ENCODE results near the gene GPR132. TPM values are rescaled to one million over a fixed set of nuclear protein-coding genes. Genes with fewer than 3 reads are reported as not detected.

GPR132 gene
- total and polyA plus RNA-seq, 10 of the 15 experiments (the other 5 are each of a cell fraction or from before 2014, with no cell fraction given) = 1.9 to 49.3 (median 20.4) TPM

GRCh38 chr14:105067140-105067968 is 2.1 kb upstream of the GPR132 start (continued):
- TF ChIP-seq TAF1 (IDR thresholded peaks at IDR 0.05; ENCODE audit: borderline replicate concordance, low read depth, low read length) (0 out of 2 replicates have a peak, but pooled peaks have one; percentile 15), CREB1 (IDR thresholded peaks at IDR 0.05; ENCODE audit: low read depth) (no peak), EGR1 (IDR thresholded peaks at IDR 0.05; ENCODE audit: borderline replicate concordance in 1 of 2, low read depth in 2 of 2, low read length in 2 of 2) (no peak), BCL3 (IDR thresholded peaks at IDR 0.05; ENCODE audit: borderline replicate concordance, insufficient read depth, low read depth, low read length, poor library complexity, severe bottlenecking) (no peak), BMI1 (IDR thresholded peaks at IDR 0.05; ENCODE audit: borderline replicate concordance) (no peak), ZNF384 (IDR thresholded peaks at IDR 0.05; ENCODE audit: borderline replicate concordance, low read depth, low read length) (no peak), IKZF2 (IDR thresholded peaks at IDR 0.05) (peak; percentile 73 to 78)
- TF ChIP-seq, protein P1, sequence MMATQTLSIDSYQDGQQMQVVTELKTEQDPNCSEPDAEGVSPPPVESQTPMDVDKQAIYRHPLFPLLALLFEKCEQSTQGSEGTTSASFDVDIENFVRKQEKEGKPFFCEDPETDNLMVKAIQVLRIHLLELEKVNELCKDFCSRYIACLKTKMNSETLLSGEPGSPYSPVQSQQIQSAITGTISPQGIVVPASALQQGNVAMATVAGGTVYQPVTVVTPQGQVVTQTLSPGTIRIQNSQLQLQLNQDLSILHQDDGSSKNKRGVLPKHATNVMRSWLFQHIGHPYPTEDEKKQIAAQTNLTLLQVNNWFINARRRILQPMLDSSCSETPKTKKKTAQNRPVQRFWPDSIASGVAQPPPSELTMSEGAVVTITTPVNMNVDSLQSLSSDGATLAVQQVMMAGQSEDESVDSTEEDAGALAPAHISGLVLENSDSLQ (IDR thresholded peaks at IDR 0.05) = 0 out of 2 replicates have a peak, but pooled peaks have one; percentile 4
